Type B pancreatic cell (in vitro differentiated cells): ENCODE measurements around the gene HOXB4. TPM values are rescaled to one million over a fixed set of nuclear protein-coding genes. Genes with fewer than 3 reads are reported as not detected.

Source experiments
- DNase-seq: peaks from one replicate; pipeline ENCODE4 v3.0.0; 2021; ENCODE audit warnings: mixed read lengths; ENCODE audit not compliant: unreplicated experiment; ENCODE audit errors: extremely low spot score
- H3K27ac Mint-ChIP-seq: 2 replicates; pipeline ENCODE4 v1.8.0; 2021; ENCODE audit warnings: mild to moderate bottlenecking, mixed read lengths
- H3K27me3 Mint-ChIP-seq: 2 replicates; pipeline ENCODE4 v1.8.0; 2021; ENCODE audit warnings: mixed read lengths
- H3K36me3 Mint-ChIP-seq: 2 replicates; pipeline ENCODE4 v1.8.0; 2021; ENCODE audit warnings: mixed read lengths
- H3K4me1 Mint-ChIP-seq: one replicate; pipeline ENCODE4 v1.8.0; 2021; ENCODE audit warnings: mixed read lengths; ENCODE audit not compliant: unreplicated experiment
- H3K4me3 Mint-ChIP-seq: 2 replicates; pipeline ENCODE4 v1.8.0; 2021; ENCODE audit warnings: mild to moderate bottlenecking, mixed read lengths
- H3K9me3 Mint-ChIP-seq: 2 replicates; pipeline ENCODE4 v1.8.0; 2021; ENCODE audit warnings: mixed read lengths
- total RNA-seq: library from RNA; stranded (reverse); gene quantifications from 2 replicates; pipeline ENCODE4 v1.2.1, GENCODE V29; 2021; ENCODE audit warnings: low replicate concordance
- TF ChIP-seq, protein P1 (sequence below): fragments of 200-600 bp; sonication (generic); conservative IDR thresholded peaks from 2 replicates; pipeline ENCODE4 v1.5.0; 2021; ENCODE audit warnings: antibody characterized with exemption, mild to moderate bottlenecking

Gene HOXB4
- total RNA-seq, 1 donor from 2014 or later: 27.0 TPM

DNA sequence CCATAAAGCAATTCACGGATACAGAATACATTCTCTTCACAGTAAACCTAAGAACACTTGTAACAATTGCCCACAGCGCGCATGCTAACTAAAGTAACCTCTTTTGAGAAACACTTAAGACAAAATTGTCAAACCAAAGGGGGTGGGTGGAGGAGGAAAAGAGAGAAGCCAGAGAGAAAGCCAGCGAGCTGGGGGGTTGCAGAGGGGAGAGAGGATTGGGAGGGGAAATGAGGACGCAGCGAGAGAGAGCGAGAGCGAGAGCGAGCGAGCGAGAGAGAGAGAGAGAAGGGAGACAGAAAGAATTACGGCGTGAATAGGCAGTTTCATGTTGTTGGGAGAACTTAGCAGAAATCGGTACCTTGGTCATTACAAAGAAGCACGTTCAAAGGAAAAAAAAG lies 34.3 kb upstream of the HOXB4 start:
- peaks cover 4% of the 10 kb centered on the region for H3K36me3 Mint-ChIP-seq
- peak overlapping the region; percentile 92 for H3K4me3 Mint-ChIP-seq
- TF ChIP-seq, protein P1, sequence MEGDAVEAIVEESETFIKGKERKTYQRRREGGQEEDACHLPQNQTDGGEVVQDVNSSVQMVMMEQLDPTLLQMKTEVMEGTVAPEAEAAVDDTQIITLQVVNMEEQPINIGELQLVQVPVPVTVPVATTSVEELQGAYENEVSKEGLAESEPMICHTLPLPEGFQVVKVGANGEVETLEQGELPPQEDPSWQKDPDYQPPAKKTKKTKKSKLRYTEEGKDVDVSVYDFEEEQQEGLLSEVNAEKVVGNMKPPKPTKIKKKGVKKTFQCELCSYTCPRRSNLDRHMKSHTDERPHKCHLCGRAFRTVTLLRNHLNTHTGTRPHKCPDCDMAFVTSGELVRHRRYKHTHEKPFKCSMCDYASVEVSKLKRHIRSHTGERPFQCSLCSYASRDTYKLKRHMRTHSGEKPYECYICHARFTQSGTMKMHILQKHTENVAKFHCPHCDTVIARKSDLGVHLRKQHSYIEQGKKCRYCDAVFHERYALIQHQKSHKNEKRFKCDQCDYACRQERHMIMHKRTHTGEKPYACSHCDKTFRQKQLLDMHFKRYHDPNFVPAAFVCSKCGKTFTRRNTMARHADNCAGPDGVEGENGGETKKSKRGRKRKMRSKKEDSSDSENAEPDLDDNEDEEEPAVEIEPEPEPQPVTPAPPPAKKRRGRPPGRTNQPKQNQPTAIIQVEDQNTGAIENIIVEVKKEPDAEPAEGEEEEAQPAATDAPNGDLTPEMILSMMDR: no peak
- H3K9me3 Mint-ChIP-seq: no peaks in the 10 kb centered on the region
- H3K27ac Mint-ChIP-seq: peak overlapping the region; percentile 92
- no peak for DNase-seq
- peaks cover 90% of the 10 kb centered on the region for H3K27me3 Mint-ChIP-seq
- H3K4me1 Mint-ChIP-seq: peaks cover 33% of the 10 kb centered on the region

DNA sequence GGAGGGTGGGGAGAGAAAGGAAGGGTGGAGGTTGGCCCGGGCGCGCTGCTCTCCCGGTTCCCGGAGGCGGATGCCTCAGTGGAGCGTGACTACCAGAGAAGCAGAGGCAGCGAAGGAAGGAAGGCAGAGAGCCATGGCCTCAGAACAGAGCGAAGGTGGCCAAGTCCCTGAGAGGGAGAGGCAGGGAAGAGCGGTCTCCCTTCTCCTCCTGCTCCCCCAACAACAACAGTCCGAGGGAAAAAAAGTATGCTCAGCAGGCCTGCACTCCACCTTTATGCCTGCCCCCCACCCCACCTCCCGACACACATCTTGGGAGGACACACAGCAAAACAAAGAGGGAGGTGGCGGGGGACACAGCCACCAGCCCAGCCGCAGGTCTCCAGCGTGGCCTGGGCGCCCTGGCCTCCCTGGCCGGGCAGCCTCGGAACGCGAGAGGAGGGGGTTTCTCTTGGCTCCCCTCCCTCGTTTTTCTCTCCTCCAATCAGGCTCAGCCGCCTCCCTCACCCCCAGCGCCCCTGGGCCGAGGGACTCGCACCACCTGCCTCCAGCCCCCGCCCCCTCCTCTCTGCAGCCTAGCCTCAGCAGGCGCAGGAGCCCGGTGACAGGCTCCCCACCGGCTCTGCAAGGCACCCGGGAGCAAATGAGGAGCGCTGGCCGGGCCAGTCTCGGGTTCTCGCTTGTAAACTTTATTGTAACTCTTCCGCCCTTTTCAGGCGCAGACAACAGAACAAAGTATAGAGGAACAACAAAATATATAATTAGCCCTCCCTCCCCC lies 33.7 kb upstream of the HOXB4 start:
- no peak for DNase-seq
- Mint-ChIP-seq H3K27ac (peak overlapping the region; percentile 92), H3K4me1 (peaks cover 27% of the 10 kb centered on the region), H3K36me3 (peaks cover 5% of the 10 kb centered on the region), H3K4me3 (peak overlapping the region; percentile 92), H3K9me3 (no peaks in the 10 kb centered on the region), H3K27me3 (peaks cover 90% of the 10 kb centered on the region)
- TF ChIP-seq, protein P1: no peak

DNA sequence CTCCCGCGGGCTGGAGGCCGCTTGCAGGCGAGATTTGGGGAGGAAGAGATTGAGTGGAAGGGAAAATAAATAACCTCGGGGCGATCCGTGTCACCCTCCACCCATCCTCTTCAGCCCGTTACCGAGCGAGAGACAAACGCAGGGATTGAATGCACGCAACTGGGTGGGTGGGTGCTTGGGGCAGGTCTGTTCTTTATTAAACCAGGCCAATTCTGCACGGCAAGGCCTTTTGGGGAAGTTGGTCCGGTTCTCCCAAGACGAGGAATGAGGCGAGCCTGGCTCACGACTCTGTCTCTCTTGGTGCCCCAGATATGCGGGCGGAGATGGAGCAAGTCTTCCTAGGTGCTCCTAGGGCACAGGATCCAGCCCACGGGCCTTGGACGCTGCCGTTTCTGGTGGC lies 33.1 kb upstream of the HOXB4 start:
- peak overlapping the region; percentile 92 for H3K4me3 Mint-ChIP-seq
- no peak for DNase-seq
- H3K4me1 Mint-ChIP-seq: peaks cover 24% of the 10 kb centered on the region
- peaks cover 10% of the 10 kb centered on the region for H3K36me3 Mint-ChIP-seq
- H3K27ac Mint-ChIP-seq: peak overlapping the region; percentile 90
- peaks cover 90% of the 10 kb centered on the region for H3K27me3 Mint-ChIP-seq
- no peaks in the 10 kb centered on the region for H3K9me3 Mint-ChIP-seq
- TF ChIP-seq, protein P1: no peak

DNA sequence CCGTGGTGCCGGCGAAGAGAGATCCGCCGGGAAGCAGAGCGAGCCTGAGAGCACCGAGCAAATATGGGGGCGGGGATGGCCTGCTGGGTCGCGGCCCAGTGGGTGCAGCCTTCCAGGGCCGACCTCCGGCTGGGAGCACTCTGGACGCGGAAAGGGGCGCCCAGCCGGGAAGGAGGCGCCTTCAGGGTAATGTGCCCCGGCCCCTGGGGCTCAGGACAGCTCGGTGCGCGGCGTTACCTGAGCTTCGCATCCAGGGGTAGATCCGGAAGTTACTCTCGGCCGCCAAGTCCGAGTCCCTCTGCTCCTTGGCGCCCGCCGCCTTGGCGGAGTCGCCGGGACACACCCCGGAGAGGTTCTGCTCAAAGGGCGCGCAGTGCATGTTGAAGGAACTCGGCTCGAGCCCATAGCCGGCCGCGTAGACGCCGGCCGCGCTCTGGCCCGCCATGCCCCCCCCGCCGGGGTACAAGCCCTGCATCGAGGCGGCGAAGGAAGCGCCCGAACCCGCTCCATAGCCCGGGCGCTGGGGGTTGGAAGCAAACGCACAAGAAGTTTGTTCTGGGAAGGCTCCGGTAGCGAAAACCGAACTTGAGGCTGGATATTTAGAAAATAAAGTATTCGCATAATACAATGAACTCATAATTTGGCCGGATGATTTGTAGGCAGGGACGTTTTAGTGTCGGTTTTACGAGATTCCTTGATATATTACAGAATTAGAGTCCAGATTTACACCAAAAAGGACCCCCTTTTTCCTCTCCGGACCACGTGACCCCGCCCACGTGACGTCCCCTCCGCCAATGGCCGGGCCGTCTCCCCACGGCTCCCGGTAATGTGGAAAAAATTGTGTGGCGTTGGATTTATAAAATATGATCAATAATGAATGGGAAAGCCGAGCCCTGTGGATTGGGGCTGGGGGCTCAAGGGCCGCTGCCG lies 32.4 kb upstream of the HOXB4 start, which contains the start of gene HOXB7:
Gene HOXB7, minus strand, starts transcription at position 736 of the 930 bp plus-strand sequence. Its CDS starts 99 bp downstream, at position 637.
- peak within 1 kb of the TSS; percentile 92 for H3K27ac Mint-ChIP-seq
- peaks cover 90% of the 10 kb centered on the region for H3K27me3 Mint-ChIP-seq
- H3K4me3 Mint-ChIP-seq: peak within 1 kb of the TSS; percentile 92
- no peaks in the 10 kb centered on the region for H3K9me3 Mint-ChIP-seq
- H3K36me3 Mint-ChIP-seq: peaks cover 10% of the 10 kb centered on the region
- H3K4me1 Mint-ChIP-seq: peaks cover 24% of the 10 kb centered on the region
- no peak for DNase-seq
- TF ChIP-seq, protein P1: no peak

DNA sequence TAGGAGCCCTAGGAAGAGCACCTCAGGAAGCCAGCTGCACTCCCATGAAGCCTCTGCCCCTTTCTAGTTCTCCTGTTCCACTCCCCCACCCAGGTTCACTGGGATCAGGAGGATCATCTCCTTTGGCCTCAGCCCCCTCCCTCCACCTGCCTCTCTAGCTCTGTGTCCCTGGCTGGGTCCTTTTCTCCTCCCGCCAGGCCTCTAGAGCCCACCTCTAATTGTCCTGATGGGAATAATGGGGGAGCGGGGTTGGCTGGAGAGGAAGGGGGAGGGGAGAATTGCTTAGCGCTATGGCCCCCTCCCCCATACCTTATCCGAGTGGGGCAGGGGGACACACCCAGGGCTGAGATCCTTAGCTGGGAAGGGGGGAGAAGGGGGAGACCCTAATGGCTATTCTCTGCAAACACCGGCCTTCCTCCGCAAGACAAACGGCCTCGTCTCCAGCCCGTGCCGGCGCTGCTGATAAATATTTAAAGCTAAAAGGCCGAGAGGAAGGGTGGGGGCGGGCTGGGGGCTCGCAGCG lies 31.7 kb upstream of the HOXB4 start:
- Mint-ChIP-seq H3K27me3 (peaks cover 90% of the 10 kb centered on the region), H3K27ac (peak overlapping the region; percentile 92), H3K4me1 (peaks cover 17% of the 10 kb centered on the region), H3K9me3 (no peaks in the 10 kb centered on the region), H3K36me3 (peaks cover 13% of the 10 kb centered on the region), H3K4me3 (peak overlapping the region; percentile 92)
- TF ChIP-seq, protein P1: no peak
- DNase-seq: no peak
